ENCODE measurements around the gene INPP5B. TPM values are rescaled to one million over a fixed set of nuclear protein-coding genes. Genes with fewer than 3 reads are reported as not detected.
A peak's percentile ranks its signal among the peaks of the same experiment; 100 is the strongest.

Gene INPP5B
- total and polyA plus RNA-seq, 5 experiments from 2014 or later: 11.3 to 46.7 (median 22.0) TPM

DNA sequence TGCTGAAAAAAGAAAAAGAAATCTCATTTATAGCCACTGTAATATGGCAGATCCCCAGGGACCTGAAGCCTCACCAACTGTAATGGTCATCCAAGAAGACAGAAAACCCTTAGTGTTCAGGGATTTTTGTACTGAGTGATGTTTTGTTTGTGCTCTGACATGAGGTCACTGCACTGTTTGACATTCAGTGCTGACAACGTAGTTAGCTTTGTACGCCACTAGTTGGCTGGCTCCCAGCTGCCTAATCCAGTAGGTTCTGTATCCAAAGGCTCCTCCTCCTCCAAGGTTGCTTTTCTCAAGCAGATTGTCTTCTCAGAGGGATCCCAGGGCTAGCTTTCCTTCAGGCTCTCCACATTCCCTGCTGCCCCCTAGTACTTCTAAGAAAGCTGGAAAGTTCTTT is 129.4 kb downstream of the INPP5B start:
- no peak for ATAC-seq
- H3K27ac Mint-ChIP-seq: peak overlapping the region in 1 of 10 donors; percentile 33
- POLR2A ChIA-PET: interaction anchor here (1.1 kb wide), 1 partner anchor 10 kb away, joined by 3 read pairs; the partner anchor contains the start of genes C1orf122 and YRDC

DNA sequence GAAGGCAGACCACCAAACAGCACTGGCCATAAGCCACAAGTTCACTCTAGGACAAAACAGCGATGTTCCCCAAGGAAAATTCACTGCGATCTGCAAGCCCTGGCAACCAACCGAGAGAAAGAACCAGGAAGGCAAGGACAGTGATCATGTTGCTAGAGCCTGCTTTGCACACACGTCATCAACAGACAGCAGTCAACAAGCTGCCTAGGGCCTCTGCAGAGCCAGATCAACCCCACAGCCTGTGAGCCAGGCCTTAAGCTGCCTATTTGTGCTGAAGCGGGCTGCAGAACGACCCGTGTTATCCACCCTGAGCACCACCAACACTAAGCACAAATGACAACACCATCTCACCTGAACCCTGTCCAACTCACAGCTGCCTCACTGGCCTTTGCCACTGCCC is 132.6 kb downstream of the INPP5B start:
- Mint-ChIP-seq H3K36me3 (peaks cover 0 to 46% (median 2%) of the 10 kb centered on the region in 3 donors), H3K27me3 (no peaks in the 10 kb centered on the region), H3K4me3 (no peak overlapping the region), H3K9me3 (no peaks in the 10 kb centered on the region), H3K4me1 (peaks cover 1 to 17% (median 10%) of the 10 kb centered on the region in 4 donors), H3K27ac (peak overlapping the region in 1 of 10 donors; percentile 29)
- DNase-seq: no peak
- ATAC-seq: no peak
- POLR2A ChIA-PET: no interaction called here

More for the DNA sequence above, 129.4 kb downstream of the INPP5B start:
- Mint-ChIP-seq H3K27me3 (no peaks in the 10 kb centered on the region), H3K4me3 (no peak overlapping the region), H3K9me3 (no peaks in the 10 kb centered on the region), H3K4me1 (no peaks in the 10 kb centered on the region), H3K36me3 (peaks cover 0 to 74% (median 13%) of the 10 kb centered on the region in 3 donors)
- no peak for DNase-seq

DNA sequence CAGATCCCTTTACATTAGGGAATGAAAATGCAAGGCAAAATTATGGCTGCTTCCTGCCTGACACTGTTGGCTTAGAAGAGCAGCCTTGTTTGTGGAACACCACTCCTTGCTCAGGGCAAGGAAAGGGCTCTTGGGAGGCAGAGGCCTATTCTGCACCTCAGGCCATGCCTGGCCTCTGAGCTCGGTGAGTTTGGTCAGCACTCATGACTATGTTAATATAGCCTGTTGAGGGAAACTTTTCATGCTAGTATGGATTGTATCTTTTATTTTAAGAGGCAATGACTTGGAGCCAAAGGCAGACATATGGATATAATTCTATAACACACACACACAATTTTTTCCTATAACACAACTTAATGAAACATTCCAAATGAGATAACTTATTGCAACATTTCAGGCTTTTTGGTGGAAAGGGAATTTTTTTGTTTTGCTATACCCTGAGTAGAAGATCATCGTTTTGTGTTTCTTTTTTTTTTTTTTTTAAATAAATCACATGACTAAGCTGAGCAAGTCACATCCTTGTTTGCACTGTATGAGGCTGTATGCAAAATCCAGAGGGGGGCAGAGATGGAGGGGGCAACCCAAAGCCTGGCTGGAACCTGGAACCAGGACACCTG is 133.2 kb downstream of the INPP5B start:
- POLR2A ChIA-PET: no interaction called here
- Mint-ChIP-seq H3K4me1 (peaks cover 5 to 23% (median 16%) of the 10 kb centered on the region in 4 donors), H3K27me3 (no peaks in the 10 kb centered on the region), H3K9me3 (no peaks in the 10 kb centered on the region), H3K36me3 (peaks cover 0 to 44% (median 2%) of the 10 kb centered on the region in 3 donors), H3K4me3 (no peak overlapping the region), H3K27ac (no peak overlapping the region)
- ATAC-seq: no peak
- DNase-seq: no peak

DNA sequence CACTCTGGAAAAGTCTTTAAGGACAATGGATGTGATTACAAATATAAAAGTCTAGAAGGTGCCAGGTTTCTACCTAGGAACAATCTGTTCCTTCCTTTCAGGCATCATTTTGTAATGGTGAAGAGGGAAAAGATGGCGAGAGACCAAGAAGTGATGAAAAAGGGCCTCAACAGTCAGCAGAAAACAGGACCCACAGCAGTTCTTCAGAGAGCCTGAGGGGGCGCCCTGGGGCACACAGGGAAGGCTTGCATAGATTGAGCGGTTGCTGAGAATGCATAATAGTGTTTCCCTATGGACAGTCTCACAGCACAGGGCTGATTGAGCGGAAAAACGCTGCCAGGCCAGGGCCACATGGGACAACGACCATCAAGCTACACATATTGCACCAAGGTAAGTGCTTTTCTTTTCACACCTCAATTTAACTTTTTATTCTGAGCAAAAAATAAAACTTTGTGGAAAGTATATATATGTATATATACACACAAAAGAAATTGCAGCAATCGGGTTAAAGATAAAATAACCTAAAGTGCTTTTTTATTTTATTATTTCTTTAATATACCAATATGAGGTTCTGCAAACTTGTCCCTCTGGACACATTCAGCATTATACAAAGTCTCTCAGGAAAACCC is 135.7 kb downstream of the INPP5B start:
- Mint-ChIP-seq H3K4me1 (peaks cover 8 to 36% (median 31%) of the 10 kb centered on the region in 4 donors), H3K27ac (peak overlapping the region in 8 of 10 donors; percentile 24 to 79 (median 49)), H3K36me3 (peaks cover 0 to 26% (median 0%) of the 10 kb centered on the region in 3 donors), H3K27me3 (no peaks in the 10 kb centered on the region), H3K4me3 (peak overlapping the region in 4 of 10 donors; percentile 22 to 53 (median 39)), H3K9me3 (no peaks in the 10 kb centered on the region)
- ATAC-seq (peak in 1 of 2 donors; percentile 36), DNase-seq (peak; percentile 36 to 73 (median 53))
- POLR2A ChIA-PET: no interaction called here

Other genes starting within 250 kb of the INPP5B start
- not detected for gene EPHA10, start 181.9 kb downstream of the INPP5B start, total RNA-seq
- gene EPHA10, start 181.9 kb downstream of the INPP5B start, polyA plus RNA-seq: not detected
- gene MANEAL, start 153.2 kb downstream of the INPP5B start, total RNA-seq: 1 to 10 TPM; 1.0 to 1.1 TPM
- 1 to 10 TPM in 2 of 3 donors, under 1 TPM in 1; 0.23 to 1.4 (median 1.0) TPM for gene MANEAL, start 153.2 kb downstream of the INPP5B start, polyA plus RNA-seq
- 10 to 100 TPM; 15.1 to 16.4 TPM for gene C1orf122, start 139.3 kb downstream of the INPP5B start, total RNA-seq
- 10 to 100 TPM; 28.5 to 30.5 (median 29.2) TPM for gene C1orf122, start 139.3 kb downstream of the INPP5B start, polyA plus RNA-seq
- 10 to 100 TPM; 16.6 to 18.5 TPM for gene YRDC, start 138.8 kb downstream of the INPP5B start, total RNA-seq
- gene YRDC, start 138.8 kb downstream of the INPP5B start, polyA plus RNA-seq: 10 to 100 TPM; 14.8 to 34.3 (median 23.0) TPM
- gene MTF1, start 87.5 kb downstream of the INPP5B start, total RNA-seq: 10 to 100 TPM; 26.6 to 28.1 TPM
- 10 to 100 TPM; 10.3 to 23.1 (median 14.5) TPM for gene MTF1, start 87.5 kb downstream of the INPP5B start, polyA plus RNA-seq
- gene SF3A3, start 43.0 kb upstream of the INPP5B start, total RNA-seq: 10 to 100 TPM; 67.0 to 72.0 TPM
- 100 to 1,000 TPM in 1 of 3 donors, 10 to 100 TPM in 2; 97.4 to 101 (median 98.1) TPM for gene SF3A3, start 43.0 kb upstream of the INPP5B start, polyA plus RNA-seq
- gene FHL3, start 58.5 kb upstream of the INPP5B start, total RNA-seq: 10 to 100 TPM; 11.0 to 11.4 TPM
- gene FHL3, start 58.5 kb upstream of the INPP5B start, polyA plus RNA-seq: 10 to 100 TPM in 1 of 3 donors, 1 to 10 TPM in 2; 4.8 to 12.7 (median 8.1) TPM
- gene UTP11, start 65.7 kb upstream of the INPP5B start, total RNA-seq: 10 to 100 TPM; 14.2 to 17.3 TPM
- gene UTP11, start 65.7 kb upstream of the INPP5B start, polyA plus RNA-seq: 10 to 100 TPM; 16.6 to 21.4 (median 17.4) TPM
- under 1 TPM; 0.31 to 0.38 TPM for gene POU3F1, start 99.7 kb upstream of the INPP5B start, total RNA-seq
- under 1 TPM in 1 of 3 donors, not detected in 2; 0.08 TPM for gene POU3F1, start 99.7 kb upstream of the INPP5B start, polyA plus RNA-seq

Data from naive thymus-derived CD8-positive, alpha-beta T cell (primary cell).